OCI-LY7 (cell line): ENCODE results near the gene INSIG1. TPM values are rescaled to one million over a fixed set of nuclear protein-coding genes. Genes with fewer than 3 reads are reported as not detected.

Experiments
- BruUV-seq: library from RNA; stranded (reverse); fragments of 400-500 nt; replicated peaks from 2 replicates; lab custom pipeline; 2021; lab: Mats Ljungman, UMichigan
- CTCF ChIA-PET: fragments of 300-600 bp; sonication (Branson Sonifier 250); formaldehyde crosslinking; loops from one replicate; lab custom pipeline; 2022; ENCODE audit warnings: antibody characterized with exemption; ENCODE audit not compliant: unreplicated experiment; lab: Charles Lee
- POLR2A ChIA-PET: fragments of 300-600 bp; sonication (Branson Sonifier 250); formaldehyde crosslinking; loops from one replicate; lab custom pipeline; 2022; ENCODE audit warnings: antibody characterized with exemption; lab: Charles Lee
- DNase-seq: peaks from one replicate; pipeline ENCODE4 v3.0.0-alpha.2; 2015; ENCODE audit warnings: low spot score
- H2AFZ ChIP-seq: fragments of 200-600 bp; sonication (generic), shearing (Covaris generic); 2 replicates; pipeline ENCODE4 v1.6.1; 2014; ENCODE audit warnings: mild to moderate bottlenecking, antibody characterized with exemption, low read length, moderate library complexity
- H3K27ac ChIP-seq: fragments of 200-600 bp; sonication (generic); 2 replicates; pipeline ENCODE4 v1.5.1; 2014; ENCODE audit warnings: mixed run types, low read depth, mild to moderate bottlenecking, moderate library complexity, low read length, inconsistent platforms; ENCODE audit not compliant: poor library complexity, severe bottlenecking
- H3K36me3 ChIP-seq: fragments of 200-600 bp; sonication (generic); 2 replicates; pipeline ENCODE4 v1.6.1; 2014; ENCODE audit warnings: mild to moderate bottlenecking, antibody characterized with exemption, low read length, moderate library complexity, mixed read lengths; ENCODE audit not compliant: insufficient read depth
- H3K4me1 ChIP-seq: fragments of 200-600 bp; sonication (generic); 2 replicates; pipeline ENCODE4 v1.5.1; 2014; ENCODE audit warnings: mild to moderate bottlenecking, low read length; ENCODE audit not compliant: insufficient read depth, poor library complexity, severe bottlenecking
- H3K4me2 ChIP-seq: fragments of 200-600 bp; sonication (generic); 2 replicates; pipeline ENCODE4 v1.6.1; 2014; ENCODE audit warnings: mild to moderate bottlenecking, low read length
- H3K4me3 ChIP-seq: fragments of 200-600 bp; sonication (generic); 2 replicates; pipeline ENCODE4 v1.5.1; 2014; ENCODE audit warnings: mild to moderate bottlenecking, low read depth, low read length; ENCODE audit not compliant: poor library complexity, severe bottlenecking
- H3K79me2 ChIP-seq: fragments of 200-600 bp; sonication (generic); 2 replicates; pipeline ENCODE4 v1.6.1; 2016; ENCODE audit warnings: low read depth, mild to moderate bottlenecking, low read length, moderate library complexity, mixed read lengths; ENCODE audit not compliant: insufficient read depth
- H3K9me2 ChIP-seq: fragments of 200-600 bp; sonication (generic); 2 replicates; pipeline ENCODE4 v1.6.1; 2016; ENCODE audit warnings: mild to moderate bottlenecking, low read length, mixed read lengths; ENCODE audit not compliant: insufficient read depth
- H3K9me3 ChIP-seq: fragments of 200-600 bp; sonication (generic); 2 replicates; pipeline ENCODE4 v1.6.1; 2014; ENCODE audit warnings: mild to moderate bottlenecking, mixed run types, low read length, mixed read lengths
- H4K20me1 ChIP-seq: fragments of 200-600 bp; sonication (generic); 2 replicates; pipeline ENCODE4 v1.6.1; 2014; ENCODE audit warnings: mild to moderate bottlenecking, antibody characterized with exemption, low read length, moderate library complexity, mixed read lengths; ENCODE audit not compliant: insufficient read depth
- CTCF ChIP-seq: fragments of 200-600 bp; sonication (generic); conservative IDR thresholded peaks from 2 replicates; pipeline ENCODE4 v1.5.1; 2014; ENCODE audit warnings: mild to moderate bottlenecking, antibody characterized with exemption, low read length, moderate library complexity, mixed read lengths
- EZH2phosphoT487 ChIP-seq: fragments of 200-600 bp; sonication (generic); IDR thresholded peaks from 2 replicates; pipeline ENCODE4 v1.6.1; 2018; ENCODE audit warnings: low read depth, borderline replicate concordance, mild to moderate bottlenecking, mixed run types, antibody characterized with exemption, low read length, moderate library complexity, mixed read lengths
- intact Hi-C: fragments of 100-400 bp; cut with micrococcal nuclease; formaldehyde crosslinking; loops from one replicate; pipeline ENCODE4 v1.10.0; 2022; ENCODE audit not compliant: unreplicated experiment
- total RNA-seq, 2 experiments: library from RNA; depleted of rRNA in 1 of 2; stranded (reverse); fragments of >200 nt in 1 of 2; shearing (Covaris generic) in 1 of 2; gene quantifications; 2 replicates each; pipeline ENCODE4 v1.2.3, GENCODE V29; 2014 to 2022

Gene INSIG1
- total RNA-seq, 2 experiments from 2014 or later: 122 to 164 TPM

- Histone ChIP-seq H3K36me3 (no peaks in the 10 kb centered on the region), H3K27ac (no peak overlapping the region), H3K4me3 (no peak overlapping the region), H3K79me2 (no peaks in the 10 kb centered on the region), H2AFZ (no peak overlapping the region), H3K4me2 (no peak overlapping the region), H3K4me1 (no peaks in the 10 kb centered on the region), H3K9me2 (no peaks in the 10 kb centered on the region), H3K9me3 (no peaks in the 10 kb centered on the region), H4K20me1 (no peaks in the 10 kb centered on the region)
- ChIA-PET CTCF (no interaction called here), POLR2A (no interaction called here)
- BruUV-seq: no TSS peak
- no peak for TF ChIP-seq CTCF
- intact Hi-C loops: no loop called here
- DNase-seq: no peak
These were observed 31.5 kb downstream of the INSIG1 start for GRCh38 chr7:155329225-155329624.

GRCh38 chr7:155331396-155331795 is 33.7 kb downstream of the INSIG1 start:
- Histone ChIP-seq H3K79me2 (no peaks in the 10 kb centered on the region), H3K9me2 (no peaks in the 10 kb centered on the region), H3K36me3 (no peaks in the 10 kb centered on the region), H3K4me3 (no peak overlapping the region), H3K4me2 (no peak overlapping the region), H4K20me1 (no peaks in the 10 kb centered on the region), H3K9me3 (no peaks in the 10 kb centered on the region), H2AFZ (no peak overlapping the region), H3K4me1 (no peaks in the 10 kb centered on the region), H3K27ac (no peak overlapping the region)
- BruUV-seq: no TSS peak
- ChIA-PET CTCF (interaction anchor here (0.6 kb wide), 1 partner anchor 143 kb away, joined by 3 read pairs; no protein-coding TSS in a partner anchor), POLR2A (interaction anchor here (0.6 kb wide), 1 partner anchor 211 kb away, joined by 3 read pairs; no protein-coding TSS in a partner anchor)
- TF ChIP-seq CTCF: no peak
- TF ChIP-seq EZH2phosphoT487: no peak
- no peak for DNase-seq
- intact Hi-C loops: no loop called here

- H2AFZ ChIP-seq: no peak overlapping the region
- no TSS peak for BruUV-seq
- H3K36me3 ChIP-seq: no peaks in the 10 kb centered on the region
- H3K9me2 ChIP-seq: no peaks in the 10 kb centered on the region
- H3K79me2 ChIP-seq: no peaks in the 10 kb centered on the region
- CTCF ChIA-PET: interaction anchor here (1.4 kb wide), 1 partner anchor 12 kb away, joined by 3 read pairs; no protein-coding TSS in a partner anchor
- intact Hi-C loops: no loop called here
- no peak for TF ChIP-seq CTCF
- no peak for TF ChIP-seq EZH2phosphoT487
- no peaks in the 10 kb centered on the region for H4K20me1 ChIP-seq
- no peak overlapping the region for H3K4me3 ChIP-seq
- H3K27ac ChIP-seq: no peak overlapping the region
- no peaks in the 10 kb centered on the region for H3K9me3 ChIP-seq
- DNase-seq: no peak
- POLR2A ChIA-PET: no interaction called here
- no peak overlapping the region for H3K4me2 ChIP-seq
- no peaks in the 10 kb centered on the region for H3K4me1 ChIP-seq
These were observed 35.9 kb downstream of the INSIG1 start for GRCh38 chr7:155333346-155334234.
